HEK293 (cell line): ENCODE results near the gene RHD.
"Not testable (repeated sequence)": the region's sequence is repeated elsewhere in the genome, so short reads cannot be mapped to it uniquely, and the experiment has no call there.

ENCODE experiments used
- CTCF ChIP-seq: fragments of 450-650 bp; formaldehyde crosslinking; IDR thresholded peaks from 2 replicates; pipeline ENCODE4 v1.5.1; 2016; ENCODE audit warnings: missing biosample characterization, missing genetic modification characterization
- REST ChIP-seq: fragments of 450-650 bp; formaldehyde crosslinking; IDR thresholded peaks from 2 replicates; pipeline ENCODE4 v1.5.1; 2016; ENCODE audit warnings: missing biosample characterization, missing genetic modification characterization
- ZBTB7A ChIP-seq: fragments of 450-650 bp; formaldehyde crosslinking; IDR thresholded peaks from 2 replicates; pipeline ENCODE4 v1.5.1; 2016; ENCODE audit warnings: low read depth, missing biosample characterization, missing genetic modification characterization
- ZNF175 ChIP-seq: fragments of 450-650 bp; formaldehyde crosslinking; IDR thresholded peaks from 2 replicates; pipeline ENCODE4 v1.5.1; 2016; ENCODE audit warnings: missing biosample characterization, missing genetic modification characterization
- ZNF548 ChIP-seq: fragments of 450-650 bp; formaldehyde crosslinking; IDR thresholded peaks from 2 replicates; pipeline ENCODE4 v1.5.1; 2016; ENCODE audit warnings: missing biosample characterization, missing genetic modification characterization
- TF ChIP-seq, protein P1 (sequence below): fragments of 450-650 bp; formaldehyde crosslinking; IDR thresholded peaks from 2 replicates; pipeline ENCODE4 v1.5.1; 2016; ENCODE audit warnings: missing biosample characterization, missing genetic modification characterization

DNA sequence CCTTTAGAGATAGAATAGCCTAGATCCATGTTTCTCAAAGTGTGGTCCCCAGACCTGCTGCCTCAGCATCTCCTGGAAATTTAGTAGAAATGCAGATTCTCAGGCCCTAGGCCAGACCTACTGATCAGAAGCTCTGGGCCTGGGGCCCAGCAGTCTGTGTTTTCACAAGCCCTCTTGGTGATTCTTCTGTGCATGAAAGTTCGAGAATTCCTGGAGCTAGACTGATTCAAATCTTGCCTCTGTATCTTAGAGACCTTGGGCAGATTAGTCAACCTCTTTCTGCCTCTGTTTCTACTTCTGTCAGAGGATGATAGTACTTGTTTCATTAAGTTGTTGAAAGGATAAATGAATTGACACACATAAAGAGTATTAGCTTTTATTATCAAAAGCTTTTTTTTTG, 5.0 kb downstream of the RHD start:
- not testable (repeated sequence) for TF ChIP-seq ZNF548 (tag by site-specific recombination); ZBTB7A; ZNF175 (tag by site-specific recombination); CTCF (tag by site-specific recombination); REST (tag by site-specific recombination)
- TF ChIP-seq, protein P1, sequence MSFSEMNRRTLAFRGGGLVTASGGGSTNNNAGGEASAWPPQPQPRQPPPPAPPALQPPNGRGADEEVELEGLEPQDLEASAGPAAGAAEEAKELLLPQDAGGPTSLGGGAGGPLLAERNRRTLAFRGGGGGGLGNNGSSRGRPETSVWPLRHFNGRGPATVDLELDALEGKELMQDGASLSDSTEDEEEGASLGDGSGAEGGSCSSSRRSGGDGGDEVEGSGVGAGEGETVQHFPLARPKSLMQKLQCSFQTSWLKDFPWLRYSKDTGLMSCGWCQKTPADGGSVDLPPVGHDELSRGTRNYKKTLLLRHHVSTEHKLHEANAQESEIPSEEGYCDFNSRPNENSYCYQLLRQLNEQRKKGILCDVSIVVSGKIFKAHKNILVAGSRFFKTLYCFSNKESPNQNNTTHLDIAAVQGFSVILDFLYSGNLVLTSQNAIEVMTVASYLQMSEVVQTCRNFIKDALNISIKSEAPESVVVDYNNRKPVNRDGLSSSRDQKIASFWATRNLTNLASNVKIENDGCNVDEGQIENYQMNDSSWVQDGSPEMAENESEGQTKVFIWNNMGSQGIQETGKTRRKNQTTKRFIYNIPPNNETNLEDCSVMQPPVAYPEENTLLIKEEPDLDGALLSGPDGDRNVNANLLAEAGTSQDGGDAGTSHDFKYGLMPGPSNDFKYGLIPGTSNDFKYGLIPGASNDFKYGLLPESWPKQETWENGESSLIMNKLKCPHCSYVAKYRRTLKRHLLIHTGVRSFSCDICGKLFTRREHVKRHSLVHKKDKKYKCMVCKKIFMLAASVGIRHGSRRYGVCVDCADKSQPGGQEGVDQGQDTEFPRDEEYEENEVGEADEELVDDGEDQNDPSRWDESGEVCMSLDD (tag by site-specific recombination): not testable (repeated sequence)
